ENCODE data around the gene TWIST1. TPM values are rescaled to one million over a fixed set of nuclear protein-coding genes. Genes with fewer than 3 reads are reported as not detected.

Gene TWIST1
- total RNA-seq, 4 donors from 2014 or later = 13.6 to 45.9 (median 28.4) TPM

DNA sequence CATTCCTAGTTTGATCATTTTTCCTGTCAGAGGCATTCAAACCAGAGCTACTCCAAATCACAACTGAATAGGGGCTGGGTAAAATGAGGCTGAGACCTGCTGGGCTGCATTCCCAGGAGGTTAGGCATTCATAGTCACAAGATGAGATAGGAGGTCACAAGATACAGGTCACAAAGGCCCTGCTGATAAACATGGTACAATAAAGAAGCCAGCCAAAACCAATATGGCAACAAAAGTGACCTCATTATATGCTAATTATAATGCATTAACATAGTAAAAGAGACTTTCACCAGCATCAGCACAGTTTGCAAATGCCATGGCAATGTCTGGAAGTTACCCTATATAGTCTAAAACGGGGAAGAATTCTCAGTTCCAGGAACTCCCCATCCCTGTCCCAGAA is 37.3 kb downstream of the TWIST1 start:
- TF ChIP-seq, protein P1, sequence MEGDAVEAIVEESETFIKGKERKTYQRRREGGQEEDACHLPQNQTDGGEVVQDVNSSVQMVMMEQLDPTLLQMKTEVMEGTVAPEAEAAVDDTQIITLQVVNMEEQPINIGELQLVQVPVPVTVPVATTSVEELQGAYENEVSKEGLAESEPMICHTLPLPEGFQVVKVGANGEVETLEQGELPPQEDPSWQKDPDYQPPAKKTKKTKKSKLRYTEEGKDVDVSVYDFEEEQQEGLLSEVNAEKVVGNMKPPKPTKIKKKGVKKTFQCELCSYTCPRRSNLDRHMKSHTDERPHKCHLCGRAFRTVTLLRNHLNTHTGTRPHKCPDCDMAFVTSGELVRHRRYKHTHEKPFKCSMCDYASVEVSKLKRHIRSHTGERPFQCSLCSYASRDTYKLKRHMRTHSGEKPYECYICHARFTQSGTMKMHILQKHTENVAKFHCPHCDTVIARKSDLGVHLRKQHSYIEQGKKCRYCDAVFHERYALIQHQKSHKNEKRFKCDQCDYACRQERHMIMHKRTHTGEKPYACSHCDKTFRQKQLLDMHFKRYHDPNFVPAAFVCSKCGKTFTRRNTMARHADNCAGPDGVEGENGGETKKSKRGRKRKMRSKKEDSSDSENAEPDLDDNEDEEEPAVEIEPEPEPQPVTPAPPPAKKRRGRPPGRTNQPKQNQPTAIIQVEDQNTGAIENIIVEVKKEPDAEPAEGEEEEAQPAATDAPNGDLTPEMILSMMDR (IDR thresholded peaks at IDR 0.05) = no peak
- TF ChIP-seq POLR2A (IDR thresholded peaks at IDR 0.05) (no peak), EP300 (IDR thresholded peaks at IDR 0.05) (no peak)
- no peaks in the 10 kb centered on the region for H3K36me3 ChIP-seq
- 48 to 50% methylated on average over 1 of the region's 1 CpG for WGBS, 2 donors

GRCh38 chr7:19079066-19079465 is 38.4 kb downstream of the TWIST1 start:
- DNase-seq (ENCODE audit: low spot score in 2 of 2) = no peak
- Histone ChIP-seq H3K9me3 (no peaks in the 10 kb centered on the region), H3K36me3 (no peaks in the 10 kb centered on the region), H3K4me1 (no peaks in the 10 kb centered on the region), H3K27me3 (no peaks in the 10 kb centered on the region), H3K4me3 (no peak overlapping the region), H3K27ac (no peak overlapping the region)
- TF ChIP-seq POLR2A (IDR thresholded peaks at IDR 0.05) = no peak
- no peak for TF ChIP-seq EP300 (IDR thresholded peaks at IDR 0.05)
- TF ChIP-seq, protein P1 (IDR thresholded peaks at IDR 0.05) = no peak
- 27 to 36% methylated on average over 4 of the region's 4 CpGs for WGBS, 2 donors

More for the DNA sequence above, 37.3 kb downstream of the TWIST1 start:
- H3K9me3 ChIP-seq = peaks cover 0 to 4% (median 0%) of the 10 kb centered on the region in 4 donors
- H3K27me3 ChIP-seq = no peaks in the 10 kb centered on the region
- no peak overlapping the region for H3K27ac ChIP-seq
- H3K4me3 ChIP-seq = no peak overlapping the region
- DNase-seq (ENCODE audit: low spot score in 2 of 2) = no peak
- no peaks in the 10 kb centered on the region for H3K4me1 ChIP-seq

GRCh38 chr7:19069842-19070241 is 47.6 kb downstream of the TWIST1 start:
- Histone ChIP-seq H3K36me3 (no peaks in the 10 kb centered on the region), H3K4me1 (no peaks in the 10 kb centered on the region), H3K4me3 (no peak overlapping the region), H3K9me3 (peaks cover 0 to 5% (median 0%) of the 10 kb centered on the region in 4 donors), H3K27me3 (no peaks in the 10 kb centered on the region), H3K27ac (no peak overlapping the region)
- WGBS, 2 donors = 40 to 55% methylated on average over 1 of the region's 1 CpG
- TF ChIP-seq EP300 (IDR thresholded peaks at IDR 0.05) = no peak
- TF ChIP-seq, protein P1 (IDR thresholded peaks at IDR 0.05) = no peak
- no peak for TF ChIP-seq POLR2A (IDR thresholded peaks at IDR 0.05)
- no peak for DNase-seq (ENCODE audit: low spot score in 2 of 2)

DNA sequence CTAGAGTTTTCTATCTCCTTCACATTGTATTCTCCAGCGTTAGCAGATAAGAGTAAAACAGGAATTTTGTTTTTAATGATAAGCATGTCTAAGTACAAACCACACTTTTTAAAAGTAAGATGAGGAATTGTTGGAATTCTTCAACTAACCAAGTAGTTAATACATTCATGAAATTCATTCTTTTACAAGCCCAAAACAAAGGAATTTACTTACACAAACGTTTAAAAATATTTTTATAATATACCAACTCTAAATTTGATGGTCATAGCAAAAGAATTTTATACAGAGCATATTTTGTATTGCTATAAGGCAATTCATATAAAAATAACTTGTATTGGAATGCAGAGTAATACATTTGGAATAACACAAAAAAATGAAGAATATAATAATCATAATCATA is 51.3 kb downstream of the TWIST1 start:
- no peak for DNase-seq (ENCODE audit: low spot score in 2 of 2)
- 37 to 46% methylated on average over 2 of the region's 2 CpGs for WGBS, 2 donors
- no peak overlapping the region for H3K4me3 ChIP-seq
- H3K27me3 ChIP-seq = no peaks in the 10 kb centered on the region
- no peak overlapping the region for H3K27ac ChIP-seq
- H3K9me3 ChIP-seq = no peaks in the 10 kb centered on the region
- no peak for TF ChIP-seq EP300 (IDR thresholded peaks at IDR 0.05)
- no peak for TF ChIP-seq POLR2A (IDR thresholded peaks at IDR 0.05)
- TF ChIP-seq, protein P1 (IDR thresholded peaks at IDR 0.05) = no peak
- no peaks in the 10 kb centered on the region for H3K4me1 ChIP-seq
- no peaks in the 10 kb centered on the region for H3K36me3 ChIP-seq

Other genes starting within 250 kb of the TWIST1 start
- not detected for gene FERD3L, start 27.8 kb upstream of the TWIST1 start, total RNA-seq

Measured in tibial nerve (tissue), 4 donors.